Measurements from ENCODE around the gene UBE2L5. TPM values are rescaled to one million over a fixed set of nuclear protein-coding genes. Genes with fewer than 3 reads are reported as not detected.

UBE2L5 gene
- total and polyA plus RNA-seq, 2 of the 8 experiments (the other 6 are each of a cell fraction or from before 2014, with no cell fraction given), result not detected

GRCh38 chr13:30421093-30422053, 920 bp upstream of the UBE2L5 start:
- DNase-seq (ENCODE audit: low read depth in 1 of 2, low spot score in 2 of 2) (peak in 1 of 2 experiments; percentile 78), FAIRE-seq (peak; percentile 42)
- Histone ChIP-seq H3K14ac (ENCODE audit: insufficient read length) (no peak overlapping the region), H3K9ac (replicated peaks in 1 of 4; ENCODE audit: extremely low read depth in 1 of 4, low read depth in 3 of 4, low read length in 3 of 4) (peak overlapping the region in 3 of 4 experiments; percentile 55 to 63 (median 62); a peak in 5 of 7 replicates), H3K23ac (ENCODE audit: insufficient read length) (no peak overlapping the region), H4K5ac (ENCODE audit: insufficient read length, low read depth, low read length) (peak overlapping the region; percentile 49), H3K79me1 (ENCODE audit: low read depth, low read length) (no peaks in the 10 kb centered on the region; the same call in 1 of the 2 replicates), H2BK120ac (replicated peaks; ENCODE audit: low read depth, low read length) (no peak overlapping the region), H2BK12ac (ENCODE audit: low read depth, low read length) (peak overlapping the region; percentile 72), H3K4me2 (ENCODE audit: insufficient read depth in 1 of 2, low read depth in 2 of 2, low read length in 2 of 2) (peak overlapping the region; percentile 81 to 94), H3K56ac (replicated peaks; ENCODE audit: insufficient read length, low read depth, low read length) (no peak overlapping the region), H3K27me3 (replicated peaks in 1 of 4; ENCODE audit: control insufficient read depth in 3 of 4, extremely low read depth in 1 of 4, insufficient read depth in 3 of 4, low read length in 3 of 4) (peaks cover 0 to 5% (median 0%) of the 10 kb centered on the region in 4 experiments; a peak in 4 of 7 replicates), H3K4ac (replicated peaks; ENCODE audit: insufficient read length, low read depth, low read length) (peak overlapping the region; percentile 25), H3K27ac (ENCODE audit: low read depth, low read length) (no peak overlapping the region; the same call in 1 of the 2 replicates), H3K79me2 (ENCODE audit: control insufficient read depth in 1 of 2, insufficient read depth in 2 of 2, low read length in 2 of 2) (no peaks in the 10 kb centered on the region), H2AK5ac (ENCODE audit: low read depth, low read length) (no peak overlapping the region), H2BK20ac (ENCODE audit: low read length) (no peak overlapping the region), H3K36me3 (ENCODE audit: control insufficient read depth in 2 of 4, insufficient read depth in 4 of 4, low read length in 3 of 4) (no peaks in the 10 kb centered on the region), H2BK15ac (ENCODE audit: low read length) (peak overlapping the region; percentile 19; the same call in 1 of the 2 replicates), H3K9me3 (ENCODE audit: insufficient read depth in 2 of 2, low read depth in 1 of 2, low read length in 1 of 2) (no peaks in the 10 kb centered on the region), H4K20me1 (replicated peaks in 1 of 2; ENCODE audit: control insufficient read depth in 1 of 2, insufficient read depth in 2 of 2, low read length in 2 of 2) (no peaks in the 10 kb centered on the region), H4K91ac (replicated peaks; ENCODE audit: insufficient read length, low read length) (peak overlapping the region; percentile 90), H2AFZ (ENCODE audit: low read length) (peak overlapping the region; percentile 60), H3K4me3 (ENCODE audit: extremely low read depth in 1 of 4, insufficient read depth in 2 of 4, low read depth in 3 of 4, low read length in 4 of 4) (peak overlapping the region; percentile 73 to 83 (median 76)), H3K23me2 (ENCODE audit: low read depth, low read length) (peaks cover 8% of the 10 kb centered on the region), H3K18ac (ENCODE audit: extremely low read depth, low read length) (peak overlapping the region; percentile 25), H3K4me1 (replicated peaks in 1 of 4; ENCODE audit: control insufficient read depth in 3 of 4, insufficient read depth in 4 of 4, low read length in 3 of 4) (peaks cover 0 to 9% (median 5%) of the 10 kb centered on the region in 4 experiments; a peak in 6 of 7 replicates), H4K8ac (ENCODE audit: extremely low read depth, insufficient read depth, low read length) (peak overlapping the region; percentile 36; the same call in 1 of the 2 replicates), H2BK5ac (ENCODE audit: low read depth, low read length) (peak overlapping the region; percentile 67; the same call in 1 of the 2 replicates)
- WGBS, 2 experiments (ENCODE audit: extremely low coverage in 1 of 2, insufficient coverage in 1 of 2, insufficient read length in 1 of 2, insufficient replicate concordance in 2 of 2, low coverage in 1 of 2, low lambda C conversion rate in 2 of 2, missing lambda C conversion rate in 1 of 2), result 3% methylated on average over 35 of the region's 53 CpGs; no CpG with 5 or more reads in 1 of the 2 experiments
- ChIA-PET CTCF (ENCODE audit: partially characterized antibody) (interaction anchor here (0.7 to 5.6 kb wide), 4 partner anchors 10 to 382 kb away, joined by 3 to 42 read pairs (median 4); no protein-coding TSS in a partner anchor), POLR2A (ENCODE audit: partially characterized antibody) (interaction anchor here (0.7 to 1.7 kb wide), 13 partner anchors 8 to 114 kb away, joined by 3 to 12 read pairs (median 3); partner anchors contain the start of genes HMGB1 and KATNAL1)
- TF ChIP-seq CTBP2 (IDR thresholded peaks at IDR 0.05; ENCODE audit: borderline replicate concordance, insufficient read depth, insufficient read length, low read length), result peak; percentile 61
- TF ChIP-seq CHD2 (IDR thresholded peaks at IDR 0.05; ENCODE audit: low read length), result no peak
- no peak for TF ChIP-seq CBX5 (IDR thresholded peaks at IDR 0.05; ENCODE audit: low read depth, low read length)
- TF ChIP-seq, protein P1, sequence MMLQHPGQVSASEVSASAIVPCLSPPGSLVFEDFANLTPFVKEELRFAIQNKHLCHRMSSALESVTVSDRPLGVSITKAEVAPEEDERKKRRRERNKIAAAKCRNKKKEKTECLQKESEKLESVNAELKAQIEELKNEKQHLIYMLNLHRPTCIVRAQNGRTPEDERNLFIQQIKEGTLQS (IDR thresholded peaks at IDR 0.05; ENCODE audit: insufficient read depth, low read depth, low read length), result no peak
- no peak; the same call in none of the 2 replicates for TF ChIP-seq PHF8 (conservative IDR thresholded peaks at IDR 0.05; ENCODE audit: low read depth, low read length)
- no peak for TF ChIP-seq RAD21 (IDR thresholded peaks at IDR 0.05 in 1 of 2, conservative IDR thresholded peaks at IDR 0.05 in 1 of 2; ENCODE audit: low read depth in 2 of 2, low read length in 2 of 2)
- TF ChIP-seq POU5F1 (IDR thresholded peaks at IDR 0.05; ENCODE audit: low read depth, low read length), result no peak
- no peak for TF ChIP-seq SP1 (IDR thresholded peaks at IDR 0.05; ENCODE audit: low read depth, low read length)
- no peak for TF ChIP-seq MAFK (IDR thresholded peaks at IDR 0.05; ENCODE audit: low read depth, low read length)
- TF ChIP-seq CREB1 (IDR thresholded peaks at IDR 0.05), result no peak

All from H1 (cell line).